IPS-18a (cell line): Measurements from ENCODE around the gene SIX5.
A peak's percentile ranks its signal among the peaks of the same experiment; 100 is the strongest.

Source experiments
- H3K27ac ChIP-seq: one replicate; pipeline ENCODE4 v1.5.1; 2013; ENCODE audit warnings: low read length
- H3K27me3 ChIP-seq: one replicate; pipeline ENCODE4 v1.6.1; 2013; ENCODE audit warnings: mild to moderate bottlenecking, low read length; ENCODE audit not compliant: control insufficient read depth, insufficient read depth
- H3K36me3 ChIP-seq: one replicate; pipeline ENCODE4 v1.6.1; 2013; ENCODE audit warnings: low read depth, low read length; ENCODE audit not compliant: control insufficient read depth
- H3K4me1 ChIP-seq: one replicate; pipeline ENCODE4 v1.6.1; 2013; ENCODE audit warnings: low read depth, low read length; ENCODE audit not compliant: control insufficient read depth
- H3K4me3 ChIP-seq: one replicate; pipeline ENCODE4 v1.5.1; 2013; ENCODE audit warnings: low read length
- H3K9ac ChIP-seq: one replicate; pipeline ENCODE4 v1.6.1; 2013; ENCODE audit warnings: mild to moderate bottlenecking, low read length, moderate library complexity
- H3K9me3 ChIP-seq: one replicate; pipeline ENCODE4 v1.6.1; 2013; ENCODE audit warnings: low read depth, low read length; ENCODE audit not compliant: control insufficient read depth

The SIX5 gene

GRCh38 chr19:45769821-45770191, 754 bp upstream of the SIX5 start:
- H3K9ac ChIP-seq, result peak overlapping the region; percentile 86
- H3K9me3 ChIP-seq, result no peaks in the 10 kb centered on the region
- peaks cover 5% of the 10 kb centered on the region for H3K36me3 ChIP-seq
- peaks cover 17% of the 10 kb centered on the region for H3K4me1 ChIP-seq
- H3K4me3 ChIP-seq, result peak overlapping the region; percentile 87
- no peaks in the 10 kb centered on the region for H3K27me3 ChIP-seq
- H3K27ac ChIP-seq, result peak overlapping the region; percentile 87

- Histone ChIP-seq H3K4me1 (peaks cover 27% of the 10 kb centered on the region), H3K36me3 (peaks cover 5% of the 10 kb centered on the region), H3K9me3 (no peaks in the 10 kb centered on the region), H3K9ac (peak overlapping the region; percentile 97), H3K27me3 (no peaks in the 10 kb centered on the region), H3K27ac (peak overlapping the region; percentile 98), H3K4me3 (peak overlapping the region; percentile 94)
These were observed 433 bp downstream of the SIX5 start for GRCh38 chr19:45768655-45768983.

- Histone ChIP-seq H3K4me1 (peaks cover 27% of the 10 kb centered on the region), H3K4me3 (peak overlapping the region; percentile 94), H3K9ac (peak overlapping the region; percentile 97), H3K27me3 (no peaks in the 10 kb centered on the region), H3K36me3 (peaks cover under 1% of the 10 kb centered on the region), H3K27ac (no peak overlapping the region), H3K9me3 (no peaks in the 10 kb centered on the region)
These were observed 984 bp downstream of the SIX5 start for GRCh38 chr19:45767881-45768654.

- Histone ChIP-seq H3K27ac (no peak overlapping the region), H3K36me3 (no peaks in the 10 kb centered on the region), H3K4me3 (peak overlapping the region; percentile 94), H3K9me3 (no peaks in the 10 kb centered on the region), H3K27me3 (no peaks in the 10 kb centered on the region), H3K4me1 (peaks cover 27% of the 10 kb centered on the region), H3K9ac (peak overlapping the region; percentile 97)
These were observed 1.6 kb downstream of the SIX5 start for GRCh38 chr19:45767410-45767880.

- Histone ChIP-seq H3K9me3 (no peaks in the 10 kb centered on the region), H3K9ac (peak overlapping the region; percentile 97), H3K27me3 (no peaks in the 10 kb centered on the region), H3K36me3 (no peaks in the 10 kb centered on the region), H3K27ac (no peak overlapping the region), H3K4me3 (peak overlapping the region; percentile 94), H3K4me1 (peaks cover 27% of the 10 kb centered on the region)
These were observed 2.1 kb downstream of the SIX5 start for GRCh38 chr19:45766869-45767346.

GRCh38 chr19:45766296-45766868, 2.7 kb downstream of the SIX5 start:
- H3K4me3 ChIP-seq, result no peak overlapping the region
- no peak overlapping the region for H3K27ac ChIP-seq

GRCh38 chr19:45765702-45766295, 3.3 kb downstream of the SIX5 start:
- Histone ChIP-seq H3K9me3 (no peaks in the 10 kb centered on the region), H3K4me1 (peaks cover 23% of the 10 kb centered on the region), H3K9ac (no peak overlapping the region), H3K27me3 (no peaks in the 10 kb centered on the region), H3K27ac (no peak overlapping the region), H3K4me3 (no peak overlapping the region), H3K36me3 (no peaks in the 10 kb centered on the region)

More at GRCh38 chr19:45766296-45766868, 2.7 kb downstream of the SIX5 start:
- H3K4me1 ChIP-seq, result peaks cover 27% of the 10 kb centered on the region
- H3K27me3 ChIP-seq, result no peaks in the 10 kb centered on the region
- no peaks in the 10 kb centered on the region for H3K36me3 ChIP-seq
- no peak overlapping the region for H3K9ac ChIP-seq
- no peaks in the 10 kb centered on the region for H3K9me3 ChIP-seq

- no peak overlapping the region for H3K27ac ChIP-seq
- peaks cover 23% of the 10 kb centered on the region for H3K4me1 ChIP-seq
- no peaks in the 10 kb centered on the region for H3K36me3 ChIP-seq
- no peaks in the 10 kb centered on the region for H3K9me3 ChIP-seq
- no peak overlapping the region for H3K4me3 ChIP-seq
- H3K27me3 ChIP-seq, result no peaks in the 10 kb centered on the region
- H3K9ac ChIP-seq, result no peak overlapping the region
These were observed 3.9 kb downstream of the SIX5 start for GRCh38 chr19:45764945-45765701.

GRCh38 chr19:45764475-45764874, 4.6 kb downstream of the SIX5 start:
- Histone ChIP-seq H3K4me1 (peaks cover 23% of the 10 kb centered on the region), H3K4me3 (no peak overlapping the region), H3K27ac (no peak overlapping the region), H3K27me3 (no peaks in the 10 kb centered on the region), H3K9me3 (no peaks in the 10 kb centered on the region), H3K36me3 (no peaks in the 10 kb centered on the region), H3K9ac (no peak overlapping the region)

- Histone ChIP-seq H3K4me1 (peaks cover 23% of the 10 kb centered on the region), H3K4me3 (no peak overlapping the region), H3K36me3 (no peaks in the 10 kb centered on the region), H3K9ac (no peak overlapping the region), H3K27ac (no peak overlapping the region), H3K27me3 (no peaks in the 10 kb centered on the region), H3K9me3 (no peaks in the 10 kb centered on the region)
These were observed 5.3 kb downstream of the SIX5 start for GRCh38 chr19:45763691-45764294.
